Stimulated activated CD4-positive, alpha-beta T cell treated with anti-CD3 and anti-CD28 coated beads, Interleukin-4, amount 100 ng/mL, for 24 hours (primary cell): ENCODE data around the gene SLC16A7.

ENCODE experiments used
- DNase-seq: peaks from one replicate; pipeline ENCODE4 v3.0.0-alpha.2; 2020

SLC16A7 gene

GRCh38 chr12:59624732-59625460 is 29.1 kb downstream of the SLC16A7 start:
- no peak for DNase-seq

GRCh38 chr12:59626382-59626781 is 30.6 kb downstream of the SLC16A7 start:
- DNase-seq: no peak

GRCh38 chr12:59627582-59627981 is 31.8 kb downstream of the SLC16A7 start:
- DNase-seq: no peak

GRCh38 chr12:59629890-59630289 is 34.1 kb downstream of the SLC16A7 start:
- no peak for DNase-seq

- DNase-seq: no peak
Observed at GRCh38 chr12:59632408-59632807, 36.6 kb downstream of the SLC16A7 start.

- no peak for DNase-seq
Observed at GRCh38 chr12:59634254-59634653, 38.4 kb downstream of the SLC16A7 start.

- DNase-seq: no peak
Observed at GRCh38 chr12:59636945-59637691, 41.3 kb downstream of the SLC16A7 start.

GRCh38 chr12:59637692-59638070 is 41.9 kb downstream of the SLC16A7 start:
- no peak for DNase-seq

- DNase-seq: no peak
Observed at GRCh38 chr12:59643550-59643949, 47.7 kb downstream of the SLC16A7 start.

- no peak for DNase-seq
Observed at GRCh38 chr12:59645242-59645641, 49.4 kb downstream of the SLC16A7 start.

GRCh38 chr12:59646636-59647035 is 50.8 kb downstream of the SLC16A7 start:
- no peak for DNase-seq

GRCh38 chr12:59649203-59649602 is 53.4 kb downstream of the SLC16A7 start:
- no peak for DNase-seq

- no peak for DNase-seq
Observed at GRCh38 chr12:59650588-59651228, 54.9 kb downstream of the SLC16A7 start.

GRCh38 chr12:59651229-59651920 is 55.5 kb downstream of the SLC16A7 start:
- no peak for DNase-seq

- no peak for DNase-seq
Observed at GRCh38 chr12:59652130-59652529, 56.3 kb downstream of the SLC16A7 start.

GRCh38 chr12:59654061-59654460 is 58.2 kb downstream of the SLC16A7 start:
- no peak for DNase-seq

GRCh38 chr12:59657266-59657665 is 61.4 kb downstream of the SLC16A7 start:
- DNase-seq: no peak

GRCh38 chr12:59657711-59658110 is 61.9 kb downstream of the SLC16A7 start:
- DNase-seq: no peak

GRCh38 chr12:59660148-59660547 is 64.3 kb downstream of the SLC16A7 start:
- DNase-seq: no peak

GRCh38 chr12:59660921-59661597 is 65.2 kb downstream of the SLC16A7 start:
- no peak for DNase-seq

- DNase-seq: no peak
Observed at GRCh38 chr12:59664495-59664894, 68.7 kb downstream of the SLC16A7 start.

- DNase-seq: no peak
Observed at GRCh38 chr12:59665701-59666100, 69.9 kb downstream of the SLC16A7 start.

GRCh38 chr12:59668674-59669073 is 72.8 kb downstream of the SLC16A7 start:
- no peak for DNase-seq
